IPS-NIHi7 (cell line): ENCODE data around the gene FAM222A.

ENCODE experiments used
- DNase-seq: peaks from one replicate; pipeline ENCODE4 v3.0.0; 2012; ENCODE audit warnings: mixed read lengths; ENCODE audit errors: extremely low spot score

Gene FAM222A

GRCh38 chr12:109771746-109772621 lies 58.4 kb downstream of the FAM222A start:
- DNase-seq, result no peak

GRCh38 chr12:109772622-109773321 lies 59.1 kb downstream of the FAM222A start:
- DNase-seq, result no peak

- DNase-seq, result no peak
These were observed 59.9 kb downstream of the FAM222A start for GRCh38 chr12:109773384-109774011.

GRCh38 chr12:109775172-109775881 lies 61.7 kb downstream of the FAM222A start:
- DNase-seq, result peak; percentile 89

- DNase-seq, result no peak
These were observed 63.0 kb downstream of the FAM222A start for GRCh38 chr12:109776624-109777023.

- peak; percentile 83 for DNase-seq
These were observed 63.9 kb downstream of the FAM222A start for GRCh38 chr12:109777544-109777943.

- no peak for DNase-seq
These were observed 65.1 kb downstream of the FAM222A start for GRCh38 chr12:109778684-109779083.

GRCh38 chr12:109779382-109779781 lies 65.8 kb downstream of the FAM222A start:
- no peak for DNase-seq

GRCh38 chr12:109781668-109782325 lies 68.2 kb downstream of the FAM222A start:
- DNase-seq, result no peak

GRCh38 chr12:109782326-109782703 lies 68.7 kb downstream of the FAM222A start:
- DNase-seq, result no peak

GRCh38 chr12:109783135-109783964 lies 69.7 kb downstream of the FAM222A start:
- DNase-seq, result no peak

- DNase-seq, result no peak
These were observed 70.3 kb downstream of the FAM222A start for GRCh38 chr12:109783965-109784244.

GRCh38 chr12:109785854-109786253 lies 72.2 kb downstream of the FAM222A start:
- DNase-seq, result no peak

GRCh38 chr12:109786799-109787198 lies 73.2 kb downstream of the FAM222A start:
- DNase-seq, result no peak

- DNase-seq, result no peak
These were observed 76.0 kb downstream of the FAM222A start for GRCh38 chr12:109789526-109790048.

- no peak for DNase-seq
These were observed 79.4 kb downstream of the FAM222A start for GRCh38 chr12:109792992-109793391.

- no peak for DNase-seq
These were observed 79.8 kb downstream of the FAM222A start for GRCh38 chr12:109793411-109793810.

GRCh38 chr12:109793826-109794501 lies 80.3 kb downstream of the FAM222A start:
- no peak for DNase-seq

- no peak for DNase-seq
These were observed 81.4 kb downstream of the FAM222A start for GRCh38 chr12:109795023-109795422.

GRCh38 chr12:109796057-109796456 lies 82.4 kb downstream of the FAM222A start:
- no peak for DNase-seq
